Transverse colon (tissue), 4 donors: ENCODE results near the gene AXIN1.

Source experiments
- EP300 ChIP-seq: sonication (generic); formaldehyde crosslinking; IDR thresholded peaks from one replicate; pipeline ENCODE4 v1.6.1; 2017; ENCODE audit warnings: antibody characterized with exemption, low read depth
- POLR2A ChIP-seq: fragments of 450-650 bp; IDR thresholded peaks from one replicate; pipeline ENCODE4 v1.6.1; 2016; ENCODE audit warnings: antibody characterized with exemption, mild to moderate bottlenecking, moderate library complexity
- POLR2AphosphoS5 ChIP-seq, 3 donors: sonication (generic); formaldehyde crosslinking; IDR thresholded peaks; one replicate each; pipeline ENCODE4 v1.6.1; 2016; ENCODE audit warnings: antibody characterized with exemption in 3 of 3
- TF ChIP-seq, protein P1 (sequence below), 5 experiments: fragments of 200-600 bp in 3 of 5; fragments of 450-650 bp in 2 of 5; sonication (generic) in 3 of 5; IDR thresholded peaks; 1 replicate in 2 of 5; 2 replicates in 3 of 5; pipeline ENCODE4 v1.5.1; 2016 to 2017; ENCODE audit warnings: antibody characterized with exemption in 5 of 5, inconsistent platforms in 3 of 5, mild to moderate bottlenecking in 2 of 5, moderate library complexity in 1 of 5

DNA sequence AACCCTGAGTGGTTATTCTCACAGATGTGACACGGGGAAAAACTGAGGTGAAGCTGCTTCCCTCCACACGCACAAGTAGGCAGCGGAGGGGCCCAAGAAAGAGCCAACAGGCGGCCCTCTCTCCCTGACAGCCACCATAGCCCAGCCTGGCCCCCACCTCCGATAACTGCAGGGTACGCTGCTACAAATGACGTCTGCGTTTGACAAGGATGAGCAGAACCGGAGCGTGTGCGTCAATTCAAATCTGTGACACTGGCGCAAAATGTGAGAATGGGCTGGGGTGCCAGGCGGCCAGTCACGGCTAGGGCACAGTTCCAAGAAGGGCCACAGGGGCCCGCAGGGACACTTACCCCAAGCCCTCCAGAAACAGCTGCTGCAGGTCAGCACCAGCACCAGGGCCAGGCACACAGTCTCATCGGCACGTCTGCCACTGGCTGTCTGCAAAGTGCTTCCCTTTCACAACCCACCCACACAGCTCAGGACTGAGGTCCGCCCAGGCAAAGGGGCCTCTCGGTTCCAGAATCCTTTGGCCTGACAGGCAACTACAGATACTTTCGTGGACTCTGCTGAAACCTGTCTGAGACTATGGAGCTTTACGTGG lies 14.4 kb downstream of the AXIN1 start:
- TF ChIP-seq, protein P1, sequence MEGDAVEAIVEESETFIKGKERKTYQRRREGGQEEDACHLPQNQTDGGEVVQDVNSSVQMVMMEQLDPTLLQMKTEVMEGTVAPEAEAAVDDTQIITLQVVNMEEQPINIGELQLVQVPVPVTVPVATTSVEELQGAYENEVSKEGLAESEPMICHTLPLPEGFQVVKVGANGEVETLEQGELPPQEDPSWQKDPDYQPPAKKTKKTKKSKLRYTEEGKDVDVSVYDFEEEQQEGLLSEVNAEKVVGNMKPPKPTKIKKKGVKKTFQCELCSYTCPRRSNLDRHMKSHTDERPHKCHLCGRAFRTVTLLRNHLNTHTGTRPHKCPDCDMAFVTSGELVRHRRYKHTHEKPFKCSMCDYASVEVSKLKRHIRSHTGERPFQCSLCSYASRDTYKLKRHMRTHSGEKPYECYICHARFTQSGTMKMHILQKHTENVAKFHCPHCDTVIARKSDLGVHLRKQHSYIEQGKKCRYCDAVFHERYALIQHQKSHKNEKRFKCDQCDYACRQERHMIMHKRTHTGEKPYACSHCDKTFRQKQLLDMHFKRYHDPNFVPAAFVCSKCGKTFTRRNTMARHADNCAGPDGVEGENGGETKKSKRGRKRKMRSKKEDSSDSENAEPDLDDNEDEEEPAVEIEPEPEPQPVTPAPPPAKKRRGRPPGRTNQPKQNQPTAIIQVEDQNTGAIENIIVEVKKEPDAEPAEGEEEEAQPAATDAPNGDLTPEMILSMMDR (IDR thresholded peaks at IDR 0.05), result no peak
- no peak for TF ChIP-seq POLR2AphosphoS5 (IDR thresholded peaks at IDR 0.05)
- TF ChIP-seq POLR2A, result no peak
- no peak for TF ChIP-seq EP300
